ENCODE results near the gene PROB1. TPM values are rescaled to one million over a fixed set of nuclear protein-coding genes. Genes with fewer than 3 reads are reported as not detected.

Gene PROB1
- total RNA-seq, 1 experiment from 2014 or later = 2.2 TPM

GRCh38 chr5:139414581-139415130 is 19.8 kb upstream of the PROB1 start:
- H3K9me3 ChIP-seq (ENCODE audit: low read length) = no peaks in the 10 kb centered on the region
- ChIA-PET CTCF (no interaction called here), POLR2A (ENCODE audit: unreplicated experiment) (no interaction called here)
- no peaks in the 10 kb centered on the region for H3F3A ChIP-seq (ENCODE audit: low read length, unreplicated experiment)
- H3K9me2 ChIP-seq (replicated peaks; ENCODE audit: low read length) = no peaks in the 10 kb centered on the region
- H3K9ac ChIP-seq (ENCODE audit: low read length) = no peak overlapping the region
- no peaks in the 10 kb centered on the region for H3K36me3 ChIP-seq (ENCODE audit: low read depth, low read length)
- TF ChIP-seq EZH2 (IDR thresholded peaks at IDR 0.05; ENCODE audit: low read length, unreplicated experiment) (no peak), EZH2phosphoT487 (IDR thresholded peaks at IDR 0.05; ENCODE audit: borderline replicate concordance, low read length) (no peak), CTCF (conservative IDR thresholded peaks at IDR 0.05; ENCODE audit: low read depth, low read length) (no peak)
- no peaks in the 10 kb centered on the region for H3K4me1 ChIP-seq (ENCODE audit: insufficient read depth, low read length)
- H2AFZ ChIP-seq (ENCODE audit: low read length) = no peak overlapping the region
- no peaks in the 10 kb centered on the region for H3K79me2 ChIP-seq (ENCODE audit: low read length)
- intact Hi-C loops (cut with micrococcal nuclease) = no loop called here
- no peak overlapping the region for H3K4me3 ChIP-seq (ENCODE audit: low read length)
- no peak overlapping the region for H3K27ac ChIP-seq (ENCODE audit: low read length)
- no peaks in the 10 kb centered on the region for H4K20me1 ChIP-seq (ENCODE audit: low read length)
- ATAC-seq = no peak
- no peak for DNase-seq
- H3K4me2 ChIP-seq (ENCODE audit: low read length) = no peak overlapping the region
- H3K27me3 ChIP-seq (ENCODE audit: low read length) = no peaks in the 10 kb centered on the region
- no TSS peak for BruUV-seq (replicated peaks)

GRCh38 chr5:139413963-139414362 is 19.1 kb upstream of the PROB1 start:
- Histone ChIP-seq H3K9me2 (replicated peaks; ENCODE audit: low read length) (no peaks in the 10 kb centered on the region), H3K36me3 (ENCODE audit: low read depth, low read length) (no peaks in the 10 kb centered on the region), H3K9ac (ENCODE audit: low read length) (no peak overlapping the region), H3K27ac (ENCODE audit: low read length) (no peak overlapping the region), H3K27me3 (ENCODE audit: low read length) (no peaks in the 10 kb centered on the region), H3K4me2 (ENCODE audit: low read length) (no peak overlapping the region), H4K20me1 (ENCODE audit: low read length) (no peaks in the 10 kb centered on the region), H3K4me3 (ENCODE audit: low read length) (no peak overlapping the region), H3F3A (ENCODE audit: low read length, unreplicated experiment) (no peaks in the 10 kb centered on the region), H3K4me1 (ENCODE audit: insufficient read depth, low read length) (no peaks in the 10 kb centered on the region), H3K9me3 (ENCODE audit: low read length) (no peaks in the 10 kb centered on the region), H2AFZ (ENCODE audit: low read length) (no peak overlapping the region), H3K79me2 (ENCODE audit: low read length) (no peaks in the 10 kb centered on the region)
- CTCF ChIA-PET = no interaction called here
- POLR2A ChIA-PET (ENCODE audit: unreplicated experiment) = no interaction called here
- no peak for TF ChIP-seq EZH2 (IDR thresholded peaks at IDR 0.05; ENCODE audit: low read length, unreplicated experiment)
- no peak for TF ChIP-seq EZH2phosphoT487 (IDR thresholded peaks at IDR 0.05; ENCODE audit: borderline replicate concordance, low read length)
- TF ChIP-seq CTCF (conservative IDR thresholded peaks at IDR 0.05; ENCODE audit: low read depth, low read length) = no peak
- BruUV-seq (replicated peaks) = no TSS peak
- intact Hi-C loops (cut with micrococcal nuclease) = no loop called here
- no peak for ATAC-seq
- DNase-seq = no peak

GRCh38 chr5:139413153-139413552 is 18.2 kb upstream of the PROB1 start:
- Histone ChIP-seq H3K36me3 (ENCODE audit: low read depth, low read length) (no peaks in the 10 kb centered on the region), H3K27ac (ENCODE audit: low read length) (no peak overlapping the region), H3K79me2 (ENCODE audit: low read length) (no peaks in the 10 kb centered on the region), H4K20me1 (ENCODE audit: low read length) (no peaks in the 10 kb centered on the region), H2AFZ (ENCODE audit: low read length) (no peak overlapping the region), H3K4me2 (ENCODE audit: low read length) (no peak overlapping the region), H3K9me2 (replicated peaks; ENCODE audit: low read length) (no peaks in the 10 kb centered on the region), H3K27me3 (ENCODE audit: low read length) (no peaks in the 10 kb centered on the region), H3K4me3 (ENCODE audit: low read length) (no peak overlapping the region), H3K4me1 (ENCODE audit: insufficient read depth, low read length) (no peaks in the 10 kb centered on the region), H3K9ac (ENCODE audit: low read length) (no peak overlapping the region), H3F3A (ENCODE audit: low read length, unreplicated experiment) (no peaks in the 10 kb centered on the region), H3K9me3 (ENCODE audit: low read length) (no peaks in the 10 kb centered on the region)
- POLR2A ChIA-PET (ENCODE audit: unreplicated experiment) = no interaction called here
- no peak for ATAC-seq
- intact Hi-C loops (cut with micrococcal nuclease) = no loop called here
- TF ChIP-seq EZH2phosphoT487 (IDR thresholded peaks at IDR 0.05; ENCODE audit: borderline replicate concordance, low read length) (no peak), CTCF (conservative IDR thresholded peaks at IDR 0.05; ENCODE audit: low read depth, low read length) (no peak), EZH2 (IDR thresholded peaks at IDR 0.05; ENCODE audit: low read length, unreplicated experiment) (no peak)
- DNase-seq = no peak
- no TSS peak for BruUV-seq (replicated peaks)
- CTCF ChIA-PET = no interaction called here
